H9 (cell line): ENCODE measurements around the gene MFSD6. TPM values are rescaled to one million over a fixed set of nuclear protein-coding genes. Genes with fewer than 3 reads are reported as not detected.

ENCODE experiments used
- DNase-seq: peaks from one replicate; pipeline ENCODE4 v3.0.0-alpha.2; 2017
- H2AFZ ChIP-seq: one replicate; pipeline ENCODE4 v1.6.1; 2013; ENCODE audit warnings: mild to moderate bottlenecking, low read length, control low read depth, moderate library complexity
- H2AK5ac ChIP-seq: 2 replicates; pipeline ENCODE4 v1.6.1; 2013; ENCODE audit warnings: low read length, control low read depth, mixed read lengths; ENCODE audit not compliant: insufficient read length
- H2BK120ac ChIP-seq: one replicate; pipeline ENCODE4 v1.6.1; 2013; ENCODE audit warnings: low read depth, mild to moderate bottlenecking, low read length, control low read depth, inconsistent platforms; ENCODE audit not compliant: poor library complexity, severe bottlenecking
- H2BK12ac ChIP-seq: 2 replicates; pipeline ENCODE4 v1.6.1; 2013; ENCODE audit warnings: low read length, control low read depth, mixed read lengths, low read depth; ENCODE audit not compliant: insufficient read length
- H2BK15ac ChIP-seq: 2 replicates; pipeline ENCODE4 v1.6.1; 2013; ENCODE audit warnings: low read depth, low read length, control low read depth
- H2BK20ac ChIP-seq: one replicate; pipeline ENCODE4 v1.6.1; 2013; ENCODE audit warnings: low read depth, mild to moderate bottlenecking, low read length, control low read depth, inconsistent platforms; ENCODE audit not compliant: poor library complexity, severe bottlenecking
- H2BK5ac ChIP-seq: 2 replicates; pipeline ENCODE4 v1.6.1; 2013; ENCODE audit warnings: low read length, control low read depth, mixed read lengths; ENCODE audit not compliant: insufficient read length
- H3K14ac ChIP-seq: 2 replicates; pipeline ENCODE4 v1.6.1; 2013; ENCODE audit warnings: low read length, control low read depth; ENCODE audit not compliant: insufficient read depth
- H3K18ac ChIP-seq: 2 replicates; pipeline ENCODE4 v1.6.1; 2013; ENCODE audit warnings: low read depth, mild to moderate bottlenecking, mixed read lengths, low read length, control low read depth; ENCODE audit not compliant: insufficient read length
- H3K23ac ChIP-seq: 2 replicates; pipeline ENCODE4 v1.6.1; 2013; ENCODE audit warnings: low read length, control low read depth, mixed read lengths, low read depth; ENCODE audit not compliant: insufficient read length
- H3K23me2 ChIP-seq: 2 replicates; pipeline ENCODE4 v1.6.1; 2013; ENCODE audit warnings: low read depth, mild to moderate bottlenecking, mixed read lengths, low read length, control low read depth; ENCODE audit not compliant: insufficient read length, poor library complexity, severe bottlenecking
- H3K27ac ChIP-seq: 2 replicates; pipeline ENCODE4 v1.5.1; 2013; ENCODE audit warnings: low read length, control low read depth, mixed read lengths, low read depth; ENCODE audit not compliant: insufficient read length
- H3K27me3 ChIP-seq: 2 replicates; pipeline ENCODE4 v1.6.1; 2013; ENCODE audit warnings: low read length, control low read depth, inconsistent platforms; ENCODE audit not compliant: insufficient read depth
- H3K4ac ChIP-seq: 2 replicates; pipeline ENCODE4 v1.6.1; 2013; ENCODE audit warnings: low read depth, mild to moderate bottlenecking, control low read depth, inconsistent platforms, low read length, moderate library complexity
- H3K4me1 ChIP-seq: 2 replicates; pipeline ENCODE4 v1.6.1; 2013; ENCODE audit warnings: low read length, control low read depth, inconsistent platforms; ENCODE audit not compliant: insufficient read depth
- H3K4me2 ChIP-seq: 2 replicates; pipeline ENCODE4 v1.6.1; 2013; ENCODE audit warnings: low read length, control low read depth, mixed read lengths; ENCODE audit not compliant: insufficient read length, insufficient read depth
- H3K56ac ChIP-seq: 2 replicates; pipeline ENCODE4 v1.6.1; 2013; ENCODE audit warnings: low read depth, mild to moderate bottlenecking, mixed read lengths, low read length, control low read depth; ENCODE audit not compliant: insufficient read length
- H3K79me1 ChIP-seq: 2 replicates; pipeline ENCODE4 v1.6.1; 2013; ENCODE audit warnings: low read depth, mild to moderate bottlenecking, moderate library complexity, low read length, control low read depth, inconsistent platforms; ENCODE audit not compliant: insufficient read depth, poor library complexity, severe bottlenecking
- H3K79me2 ChIP-seq: 2 replicates; pipeline ENCODE4 v1.6.1; 2013; ENCODE audit warnings: low read length, control low read depth, inconsistent platforms; ENCODE audit not compliant: insufficient read depth
- H3K9ac ChIP-seq: 2 replicates; pipeline ENCODE4 v1.6.1; 2013; ENCODE audit warnings: low read length, control low read depth, mixed read lengths; ENCODE audit not compliant: insufficient read length; ENCODE audit errors: extremely low read depth
- H3K9me3 ChIP-seq: one replicate; pipeline ENCODE4 v1.6.1; 2013; ENCODE audit warnings: low read depth, low read length, inconsistent platforms; ENCODE audit not compliant: control insufficient read depth
- H3T11ph ChIP-seq: one replicate; pipeline ENCODE4 v1.6.1; 2013; ENCODE audit warnings: mild to moderate bottlenecking, low read length, control low read depth, inconsistent platforms
- H4K20me1 ChIP-seq: one replicate; pipeline ENCODE4 v1.6.1; 2013; ENCODE audit not compliant: control insufficient read depth, insufficient read length, insufficient read depth
- H4K5ac ChIP-seq: 2 replicates; pipeline ENCODE4 v1.6.1; 2013; ENCODE audit warnings: low read depth, mild to moderate bottlenecking, mixed read lengths, low read length, control low read depth; ENCODE audit not compliant: insufficient read length
- H4K8ac ChIP-seq: replicated peaks from 2 replicates; pipeline ENCODE4 v1.6.1; 2013; ENCODE audit warnings: low read length, control low read depth, mixed read lengths, low read depth; ENCODE audit not compliant: insufficient read length
- H4K91ac ChIP-seq: 2 replicates; pipeline ENCODE4 v1.6.1; 2013; ENCODE audit warnings: low read depth, mild to moderate bottlenecking, moderate library complexity, mixed read lengths, low read length, control low read depth; ENCODE audit not compliant: insufficient read length
- H3K27ac Mint-ChIP-seq, 3 experiments: 2 replicates in 2 of 3; 3 replicates in 1 of 3; pipeline ENCODE4 v1.8.0; 2020 to 2021; ENCODE audit warnings: mixed read lengths in 3 of 3, mild to moderate bottlenecking in 1 of 3, moderate library complexity in 1 of 3
- H3K27me3 Mint-ChIP-seq: 2 replicates; pipeline ENCODE4 v1.8.0; 2021; ENCODE audit warnings: low read depth, mild to moderate bottlenecking, moderate library complexity, mixed read lengths
- H3K36me3 Mint-ChIP-seq, 3 experiments: 2 replicates in 2 of 3; 3 replicates in 1 of 3; pipeline ENCODE4 v1.8.0; 2020 to 2021; ENCODE audit warnings: low read depth in 3 of 3, mixed read lengths in 3 of 3; ENCODE audit not compliant: insufficient read depth in 1 of 3
- H3K4me1 Mint-ChIP-seq, 2 experiments: 2 replicates each; pipeline ENCODE4 v1.8.0; 2020; ENCODE audit warnings: mixed read lengths in 2 of 2
- H3K4me3 Mint-ChIP-seq, 2 experiments: 2 replicates in 1 of 2; 3 replicates in 1 of 2; pipeline ENCODE4 v1.8.0; 2020 to 2021; ENCODE audit warnings: mild to moderate bottlenecking in 2 of 2, mixed read lengths in 2 of 2, moderate library complexity in 1 of 2
- H3K9me3 Mint-ChIP-seq, 2 experiments: 2 replicates in 1 of 2; 3 replicates in 1 of 2; pipeline ENCODE4 v1.8.0; 2020; ENCODE audit warnings: mild to moderate bottlenecking in 2 of 2, mixed read lengths in 2 of 2, moderate library complexity in 1 of 2
- CTCF ChIP-seq: fragments of 200-600 bp; sonication (generic); conservative IDR thresholded peaks from 3 replicates; pipeline ENCODE4 v1.8.0; 2021; ENCODE audit warnings: antibody characterized with exemption, mild to moderate bottlenecking
- WGBS: extraction: QIAGEN DNeasy Blood & Tissue Kit; methylation state at CpG from one replicate; pipeline ENCODE4 v1.1.7; 2013; ENCODE audit warnings: missing lambda C conversion rate, low lambda C conversion rate, mixed read lengths; ENCODE audit not compliant: insufficient read length; ENCODE audit errors: extremely low coverage; 5-methylcytosine and 5-hydroxymethylcytosine counted together
- total RNA-seq: library from RNA; stranded (reverse); gene quantifications from 2 replicates; pipeline ENCODE4 v1.2.1, GENCODE V29; 2021

Gene MFSD6
- total RNA-seq, 1 experiment from 2014 or later = 4.0 TPM

- Histone ChIP-seq H3K27ac (no peak overlapping the region), H3K56ac (no peak overlapping the region), H4K91ac (no peak overlapping the region), H3K4ac (no peak overlapping the region), H3K79me1 (no peaks in the 10 kb centered on the region), H3K4me1 (no peaks in the 10 kb centered on the region), H4K8ac (no peak overlapping the region), H3K14ac (no peak overlapping the region), H2AK5ac (no peak overlapping the region), H3T11ph (no peak overlapping the region), H2BK20ac (no peak overlapping the region), H3K4me2 (no peak overlapping the region), H3K18ac (no peak overlapping the region), H3K9ac (no peak overlapping the region), H4K20me1 (no peaks in the 10 kb centered on the region), H3K79me2 (no peaks in the 10 kb centered on the region), H3K9me3 (no peaks in the 10 kb centered on the region), H3K23ac (no peak overlapping the region), H3K27me3 (no peaks in the 10 kb centered on the region), H4K5ac (no peak overlapping the region), H2BK12ac (no peak overlapping the region), H2BK5ac (no peak overlapping the region), H2AFZ (no peak overlapping the region), H3K23me2 (no peaks in the 10 kb centered on the region), H2BK120ac (no peak overlapping the region), H2BK15ac (no peak overlapping the region)
- Mint-ChIP-seq H3K9me3 (no peaks in the 10 kb centered on the region), H3K27ac (no peak overlapping the region), H3K4me1 (no peaks in the 10 kb centered on the region), H3K36me3 (no peaks in the 10 kb centered on the region), H3K27me3 (no peaks in the 10 kb centered on the region), H3K4me3 (no peak overlapping the region)
- no peak for DNase-seq
- WGBS = no CpG with 5 or more reads among the region's 19 CpGs
- no peak for TF ChIP-seq CTCF
Observed at GRCh38 chr2:190365499-190366204, 42.5 kb upstream of the MFSD6 start.
